ENCODE measurements around the gene ELMO1. TPM values are rescaled to one million over a fixed set of nuclear protein-coding genes. Genes with fewer than 3 reads are reported as not detected.

ELMO1 gene
- total RNA-seq, 1 experiment from 2014 or later = 7.8 TPM

DNA sequence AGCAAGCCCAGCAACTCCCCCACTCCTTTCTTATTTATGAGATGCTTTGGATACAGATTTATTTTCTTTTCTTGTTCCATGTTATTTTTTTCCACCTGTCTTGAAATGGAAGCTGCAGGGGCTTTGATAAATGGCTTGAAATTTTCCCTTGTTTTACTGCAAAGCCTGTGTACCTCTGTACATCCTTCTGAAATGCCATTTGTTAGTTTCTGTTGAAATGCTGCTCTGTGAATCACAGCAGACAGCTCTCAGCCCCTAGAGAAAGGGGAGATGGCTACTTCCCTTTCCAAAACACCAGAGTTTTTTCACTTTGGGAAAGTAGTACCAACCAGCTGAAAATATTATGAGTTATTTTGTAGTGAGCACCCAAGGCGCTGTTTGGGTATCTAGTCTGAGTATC, 304.2 kb downstream of the ELMO1 start:
- no peak overlapping the region for H2BK5ac ChIP-seq (ENCODE audit: insufficient read length, low read length)
- no peak for DNase-seq
- H3K56ac ChIP-seq (ENCODE audit: insufficient read length, low read depth, low read length) = no peak overlapping the region
- H3K79me1 ChIP-seq (ENCODE audit: insufficient read depth, low read depth, low read length, poor library complexity, severe bottlenecking) = no peaks in the 10 kb centered on the region
- H3K27me3 ChIP-seq (ENCODE audit: insufficient read depth, low read length) = no peaks in the 10 kb centered on the region
- H3K23me2 ChIP-seq (ENCODE audit: insufficient read length, low read depth, low read length, poor library complexity, severe bottlenecking) = no peaks in the 10 kb centered on the region
- Mint-ChIP-seq H3K9me3 (peaks cover 12 to 17% of the 10 kb centered on the region in 2 experiments), H3K27me3 (ENCODE audit: low read depth) (peaks cover 1% of the 10 kb centered on the region; the same call in 1 of the 2 replicates), H3K27ac (no peak overlapping the region), H3K36me3 (ENCODE audit: insufficient read depth in 1 of 3, low read depth in 3 of 3) (peaks cover 10 to 18% (median 12%) of the 10 kb centered on the region in 3 experiments), H3K4me3 (no peak overlapping the region), H3K4me1 (peaks cover 14% of the 10 kb centered on the region in 2 experiments)
- no peak overlapping the region for H3K14ac ChIP-seq (ENCODE audit: insufficient read depth, low read length)
- H3K9me3 ChIP-seq (ENCODE audit: control insufficient read depth, low read depth, low read length) = no peaks in the 10 kb centered on the region
- no peak overlapping the region for H3T11ph ChIP-seq (ENCODE audit: low read length)
- H3K79me2 ChIP-seq (ENCODE audit: insufficient read depth, low read length) = no peaks in the 10 kb centered on the region
- H3K23ac ChIP-seq (ENCODE audit: insufficient read length, low read depth, low read length) = no peak overlapping the region
- H4K91ac ChIP-seq (ENCODE audit: insufficient read length, low read depth, low read length) = no peak overlapping the region
- H3K18ac ChIP-seq (ENCODE audit: insufficient read length, low read depth, low read length) = no peak overlapping the region
- H3K4ac ChIP-seq (ENCODE audit: low read depth, low read length) = no peak overlapping the region
- H3K4me2 ChIP-seq (ENCODE audit: insufficient read depth, insufficient read length, low read length) = no peak overlapping the region
- no peak overlapping the region for H2BK120ac ChIP-seq (ENCODE audit: low read depth, low read length, poor library complexity, severe bottlenecking)
- H3K27ac ChIP-seq (ENCODE audit: insufficient read length, low read depth, low read length) = no peak overlapping the region
- no peak overlapping the region for H3K9ac ChIP-seq (ENCODE audit: extremely low read depth, insufficient read length, low read length)
- H4K8ac ChIP-seq (replicated peaks; ENCODE audit: insufficient read length, low read depth, low read length) = no peak overlapping the region
- H4K5ac ChIP-seq (ENCODE audit: insufficient read length, low read depth, low read length) = no peak overlapping the region
- WGBS (ENCODE audit: extremely low coverage, insufficient read length, low lambda C conversion rate) = no CpG with 5 or more reads among the region's 1 CpG
- no peak overlapping the region for H2AFZ ChIP-seq (ENCODE audit: low read length)
- H2BK15ac ChIP-seq (ENCODE audit: low read depth, low read length) = no peak overlapping the region
- no peak for TF ChIP-seq CTCF (conservative IDR thresholded peaks at IDR 0.05)
- peaks cover 2% of the 10 kb centered on the region; the same call in 1 of the 2 replicates for H3K4me1 ChIP-seq (ENCODE audit: insufficient read depth, low read length)
- H2AK5ac ChIP-seq (ENCODE audit: insufficient read length, low read length) = no peak overlapping the region
- no peaks in the 10 kb centered on the region for H4K20me1 ChIP-seq (ENCODE audit: control insufficient read depth, insufficient read depth, insufficient read length)
- H2BK20ac ChIP-seq (ENCODE audit: low read depth, low read length, poor library complexity, severe bottlenecking) = no peak overlapping the region
- no peak overlapping the region for H2BK12ac ChIP-seq (ENCODE audit: insufficient read length, low read depth, low read length)
